ENCODE measurements around the gene GRID2. TPM values are rescaled to one million over a fixed set of nuclear protein-coding genes. Genes with fewer than 3 reads are reported as not detected.

Gene GRID2
- total RNA-seq, 4 donors from 2014 or later: 0.16 TPM; not detected in 3

- H3K4me3 ChIP-seq: no peak overlapping the region
- in situ Hi-C loops (cut with MboI; ENCODE audit: low pct_ligation_motif_present in 1 of 4, low pct_unique_long_range_greater_than_20kb in 1 of 4, low sequenced_read_pairs in 3 of 4) (no loop called here), intact Hi-C loops (cut with DNase I; ENCODE audit: low total_unique reads) (no loop called here)
- DNase-seq: no peak
- WGBS, 2 donors (ENCODE audit: low coverage in 1 of 2): 45 to 51% methylated on average over 4 of the region's 4 CpGs
- H3K36me3 ChIP-seq: no peaks in the 10 kb centered on the region
- no peaks in the 10 kb centered on the region for H3K4me1 ChIP-seq
- no peak for TF ChIP-seq CTCF (IDR thresholded peaks at IDR 0.05)
- TF ChIP-seq EP300 (IDR thresholded peaks at IDR 0.05; ENCODE audit: low read depth): no peak
- TF ChIP-seq POLR2AphosphoS5 (IDR thresholded peaks at IDR 0.05): no peak
- no peak for TF ChIP-seq POLR2A (IDR thresholded peaks at IDR 0.05)
- H3K27me3 ChIP-seq: no peaks in the 10 kb centered on the region
- no peaks in the 10 kb centered on the region for H3K9me3 ChIP-seq
- no peak overlapping the region for H3K27ac ChIP-seq
Measured at GRCh38 chr4:92339676-92340075, 35.9 kb downstream of the GRID2 start.

GRCh38 chr4:92344216-92344615 is 40.5 kb downstream of the GRID2 start:
- 80 to 81% methylated on average over 3 of the region's 3 CpGs for WGBS, 2 donors (ENCODE audit: low coverage in 1 of 2)

DNA sequence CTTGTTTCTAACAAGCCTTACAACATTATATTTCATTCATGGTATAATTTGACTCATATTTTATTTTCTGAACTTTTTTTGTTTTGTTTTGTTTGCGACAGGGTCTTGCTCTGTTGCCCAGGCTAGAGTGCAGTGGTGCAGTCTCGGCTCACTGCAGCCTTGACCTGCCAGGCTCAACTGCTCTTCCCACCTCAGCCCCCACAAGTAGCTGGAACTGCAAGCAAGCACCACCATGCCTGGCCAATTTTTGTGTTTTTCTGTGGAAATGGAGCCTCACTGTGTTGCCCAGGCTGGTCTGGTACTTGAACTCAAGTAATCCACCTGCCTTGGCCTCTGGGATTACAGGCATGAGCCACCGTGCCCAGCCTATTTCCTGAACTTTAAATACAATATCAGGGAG is 42.5 kb downstream of the GRID2 start:
- TF ChIP-seq CTCF (IDR thresholded peaks at IDR 0.05) (no peak), POLR2AphosphoS5 (IDR thresholded peaks at IDR 0.05) (no peak), EP300 (IDR thresholded peaks at IDR 0.05; ENCODE audit: low read depth) (no peak), POLR2A (IDR thresholded peaks at IDR 0.05) (no peak)
- in situ Hi-C loops (cut with MboI; ENCODE audit: low pct_ligation_motif_present in 1 of 4, low pct_unique_long_range_greater_than_20kb in 1 of 4, low sequenced_read_pairs in 3 of 4) (no loop called here), intact Hi-C loops (cut with DNase I; ENCODE audit: low total_unique reads) (no loop called here)
- Histone ChIP-seq H3K9me3 (no peaks in the 10 kb centered on the region), H3K36me3 (no peaks in the 10 kb centered on the region), H3K27me3 (no peaks in the 10 kb centered on the region), H3K4me3 (no peak overlapping the region), H3K27ac (no peak overlapping the region), H3K4me1 (no peaks in the 10 kb centered on the region)
- WGBS, 2 donors (ENCODE audit: low coverage in 1 of 2): 81 to 86% methylated on average over 3 of the region's 3 CpGs
- DNase-seq: no peak

More at GRCh38 chr4:92344216-92344615, 40.5 kb downstream of the GRID2 start:
- H3K27me3 ChIP-seq: no peaks in the 10 kb centered on the region
- in situ Hi-C loops (cut with MboI; ENCODE audit: low pct_ligation_motif_present in 1 of 4, low pct_unique_long_range_greater_than_20kb in 1 of 4, low sequenced_read_pairs in 3 of 4) (no loop called here), intact Hi-C loops (cut with DNase I; ENCODE audit: low total_unique reads) (no loop called here)
- H3K4me3 ChIP-seq: no peak overlapping the region
- H3K4me1 ChIP-seq: no peaks in the 10 kb centered on the region
- no peak for DNase-seq
- no peaks in the 10 kb centered on the region for H3K36me3 ChIP-seq
- H3K9me3 ChIP-seq: no peaks in the 10 kb centered on the region
- H3K27ac ChIP-seq: no peak overlapping the region
- no peak for TF ChIP-seq EP300 (IDR thresholded peaks at IDR 0.05; ENCODE audit: low read depth)

DNA sequence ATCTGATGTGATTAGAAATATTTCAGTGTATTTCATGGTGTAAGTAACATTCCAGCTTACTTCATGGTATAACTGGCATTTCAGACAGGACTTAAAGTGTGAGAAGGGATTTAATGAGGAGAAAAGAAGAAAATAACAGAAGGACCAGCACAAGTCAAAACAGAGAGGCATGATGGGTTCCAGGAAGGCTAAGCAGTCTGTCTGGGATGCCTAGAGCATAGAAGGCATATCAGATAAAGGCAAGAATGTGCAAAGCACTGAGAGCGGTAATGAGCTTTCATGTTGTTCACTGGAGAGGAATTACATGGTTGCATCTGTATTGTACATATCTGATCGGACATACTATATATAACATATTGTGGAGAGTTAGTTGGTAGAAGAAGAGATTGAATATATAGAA is 54.2 kb downstream of the GRID2 start:
- intact Hi-C loops (cut with DNase I; ENCODE audit: low total_unique reads): no loop called here
- no peak for TF ChIP-seq EP300 (IDR thresholded peaks at IDR 0.05; ENCODE audit: low read depth)

DNA sequence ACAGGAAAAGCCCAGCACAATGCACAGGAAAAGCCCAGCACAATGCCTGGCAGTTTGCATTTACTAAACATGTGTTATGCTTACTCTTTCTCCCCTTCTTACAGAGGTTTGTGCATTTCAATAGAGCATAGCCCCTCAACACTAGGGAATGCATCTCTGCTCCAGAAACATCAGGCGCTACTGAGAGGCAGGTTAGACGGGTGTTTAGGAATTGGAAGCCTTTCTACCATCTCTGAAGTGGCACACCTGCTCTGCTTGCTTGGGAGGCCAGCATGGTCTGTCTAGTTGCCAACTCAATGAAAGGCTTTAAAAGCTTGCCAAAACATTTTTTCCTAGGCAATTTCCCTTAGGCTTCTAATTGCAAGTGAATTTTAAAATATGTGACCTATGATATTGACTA is 55.7 kb downstream of the GRID2 start:
- WGBS, 2 donors (ENCODE audit: low coverage in 1 of 2): 56% methylated on average over 2 of the region's 2 CpGs; no CpG with 5 or more reads in 1 of the 2 donors
- no peak overlapping the region for H3K27ac ChIP-seq
- H3K36me3 ChIP-seq: no peaks in the 10 kb centered on the region
- no peak for TF ChIP-seq POLR2AphosphoS5 (IDR thresholded peaks at IDR 0.05)
- TF ChIP-seq EP300 (IDR thresholded peaks at IDR 0.05; ENCODE audit: low read depth): no peak
- no peak for TF ChIP-seq CTCF (IDR thresholded peaks at IDR 0.05)
- no peak for TF ChIP-seq POLR2A (IDR thresholded peaks at IDR 0.05)
- H3K4me3 ChIP-seq: no peak overlapping the region
- no peaks in the 10 kb centered on the region for H3K4me1 ChIP-seq
- intact Hi-C loops (cut with DNase I; ENCODE audit: low total_unique reads): no loop called here
- no peaks in the 10 kb centered on the region for H3K9me3 ChIP-seq
- no peaks in the 10 kb centered on the region for H3K27me3 ChIP-seq
- in situ Hi-C loops (cut with MboI; ENCODE audit: low pct_ligation_motif_present in 1 of 4, low pct_unique_long_range_greater_than_20kb in 1 of 4, low sequenced_read_pairs in 3 of 4): no loop called here
- DNase-seq: no peak

More for the DNA sequence above, 54.2 kb downstream of the GRID2 start:
- H3K4me1 ChIP-seq: no peaks in the 10 kb centered on the region
- no peak overlapping the region for H3K27ac ChIP-seq
- H3K36me3 ChIP-seq: no peaks in the 10 kb centered on the region
- no peaks in the 10 kb centered on the region for H3K27me3 ChIP-seq
- no peak overlapping the region for H3K4me3 ChIP-seq
- DNase-seq: no peak
- WGBS, 2 donors (ENCODE audit: low coverage in 1 of 2): 67 to 97% methylated on average over 2 of the region's 2 CpGs
- in situ Hi-C loops (cut with MboI; ENCODE audit: low pct_ligation_motif_present in 1 of 4, low pct_unique_long_range_greater_than_20kb in 1 of 4, low sequenced_read_pairs in 3 of 4): no loop called here
- no peaks in the 10 kb centered on the region for H3K9me3 ChIP-seq

Measured in transverse colon (tissue), 4 donors.